Urothelium cell line (cell line): ENCODE data around the gene LTBR.
A peak's percentile ranks its signal among the peaks of the same experiment; 100 is the strongest.
"Not testable (repeated sequence)": the region's sequence is repeated elsewhere in the genome, so short reads cannot be mapped to it uniquely, and the experiment has no call there.

Experiments used
- DNase-seq: peaks from one replicate; pipeline ENCODE4 v3.0.0; 2011; ENCODE audit warnings: low spot score, mixed read lengths
- FAIRE-seq: peaks from 2 replicates; lab custom pipeline; 2011; peaks lifted over from hg19 to GRCh38; lab: Jason Lieb, UNC

LTBR gene

DNA sequence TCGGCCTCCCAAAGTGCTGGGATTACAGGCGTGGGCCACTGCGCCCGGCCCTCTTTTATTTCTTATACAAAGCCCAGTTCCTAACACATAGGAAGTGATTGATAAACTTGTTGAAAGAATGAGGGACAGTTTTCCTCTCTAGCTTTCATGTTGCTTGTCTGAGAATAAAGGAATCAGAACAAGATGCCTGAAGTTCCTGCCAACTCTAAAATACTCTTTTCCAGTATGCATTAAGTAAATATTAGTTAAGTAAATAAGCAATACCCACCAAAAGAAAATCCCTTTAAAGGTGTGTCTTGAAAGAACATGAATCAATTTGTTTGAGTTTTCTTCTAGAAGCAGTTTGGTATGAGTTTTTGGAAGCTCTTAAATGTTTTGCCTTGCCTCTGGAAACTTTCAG is 36.4 kb downstream of the LTBR start:
- FAIRE-seq (no peak), DNase-seq (no peak)

DNA sequence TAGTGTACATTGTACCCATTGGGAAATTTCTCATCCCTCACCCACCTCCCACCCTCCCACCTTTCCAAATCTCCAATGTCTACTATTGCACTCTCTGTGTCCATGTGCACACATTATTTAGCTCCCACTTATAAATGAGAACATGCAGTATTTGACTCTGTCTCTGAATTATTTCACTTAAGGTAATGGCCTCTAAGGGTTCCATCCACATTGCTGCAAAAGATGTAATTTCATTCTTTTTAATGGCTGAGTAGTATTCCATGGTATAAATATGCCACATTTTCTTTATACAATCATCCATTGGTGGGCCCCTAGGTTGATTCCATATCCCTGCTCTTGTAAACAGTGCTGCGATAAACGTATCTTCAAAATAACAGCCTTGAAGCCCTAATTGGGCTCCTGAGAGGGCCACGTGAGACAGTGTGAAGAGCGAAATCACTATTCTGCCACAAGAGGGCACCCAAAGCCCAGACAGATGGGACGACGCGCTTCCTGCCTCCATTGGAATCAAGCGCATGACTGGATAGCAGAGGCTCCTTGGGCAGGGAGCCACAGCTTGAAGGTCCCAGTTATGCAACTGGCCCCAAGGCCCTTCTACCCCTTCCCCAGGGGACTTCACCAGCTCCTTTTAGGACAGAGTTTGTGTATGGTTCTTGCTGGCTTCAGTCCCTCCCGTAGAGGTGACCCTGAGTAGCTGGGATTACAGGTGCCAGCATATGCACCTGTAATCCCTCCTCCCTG is 39.5 kb downstream of the LTBR start:
- DNase-seq (peak; percentile 94), FAIRE-seq (peak; percentile 91)

DNA sequence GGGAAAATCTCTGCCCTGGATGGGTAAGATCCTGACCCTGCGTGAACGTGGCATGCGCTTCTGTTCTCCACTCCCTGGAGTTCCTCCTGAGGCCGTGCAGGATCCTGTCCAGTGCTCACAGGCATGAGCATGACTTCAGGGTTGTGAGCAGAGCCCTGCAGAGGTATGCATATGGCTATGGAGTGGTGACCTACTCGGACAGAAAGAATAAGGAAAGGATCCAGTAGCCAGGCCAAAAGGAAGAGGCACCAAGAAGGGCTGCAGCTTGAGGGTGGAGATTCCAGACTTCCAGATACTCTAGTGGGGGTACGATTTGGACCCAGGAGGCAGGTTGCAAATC is 40.0 kb downstream of the LTBR start:
- DNase-seq: no peak
- no peak for FAIRE-seq

DNA sequence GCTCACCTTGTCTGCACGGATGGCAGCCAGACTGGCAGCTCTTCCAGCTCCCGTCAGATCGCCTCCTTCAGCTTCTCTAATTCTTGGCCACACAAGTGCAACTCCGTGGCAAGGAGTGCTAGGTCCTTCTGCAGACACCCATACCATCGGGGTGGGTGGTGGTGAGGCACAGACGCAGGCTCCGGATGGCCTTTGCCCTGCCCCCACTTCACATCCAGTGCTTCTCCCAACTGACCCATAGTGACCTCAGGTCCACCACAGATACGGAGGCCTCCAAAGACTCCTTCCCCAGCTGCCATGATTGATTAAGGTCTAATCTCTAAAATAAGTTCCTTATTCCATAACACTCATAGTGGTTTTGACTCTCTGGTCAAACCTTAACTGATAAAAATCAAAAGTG is 40.9 kb downstream of the LTBR start:
- FAIRE-seq (no peak), DNase-seq (no peak)

DNA sequence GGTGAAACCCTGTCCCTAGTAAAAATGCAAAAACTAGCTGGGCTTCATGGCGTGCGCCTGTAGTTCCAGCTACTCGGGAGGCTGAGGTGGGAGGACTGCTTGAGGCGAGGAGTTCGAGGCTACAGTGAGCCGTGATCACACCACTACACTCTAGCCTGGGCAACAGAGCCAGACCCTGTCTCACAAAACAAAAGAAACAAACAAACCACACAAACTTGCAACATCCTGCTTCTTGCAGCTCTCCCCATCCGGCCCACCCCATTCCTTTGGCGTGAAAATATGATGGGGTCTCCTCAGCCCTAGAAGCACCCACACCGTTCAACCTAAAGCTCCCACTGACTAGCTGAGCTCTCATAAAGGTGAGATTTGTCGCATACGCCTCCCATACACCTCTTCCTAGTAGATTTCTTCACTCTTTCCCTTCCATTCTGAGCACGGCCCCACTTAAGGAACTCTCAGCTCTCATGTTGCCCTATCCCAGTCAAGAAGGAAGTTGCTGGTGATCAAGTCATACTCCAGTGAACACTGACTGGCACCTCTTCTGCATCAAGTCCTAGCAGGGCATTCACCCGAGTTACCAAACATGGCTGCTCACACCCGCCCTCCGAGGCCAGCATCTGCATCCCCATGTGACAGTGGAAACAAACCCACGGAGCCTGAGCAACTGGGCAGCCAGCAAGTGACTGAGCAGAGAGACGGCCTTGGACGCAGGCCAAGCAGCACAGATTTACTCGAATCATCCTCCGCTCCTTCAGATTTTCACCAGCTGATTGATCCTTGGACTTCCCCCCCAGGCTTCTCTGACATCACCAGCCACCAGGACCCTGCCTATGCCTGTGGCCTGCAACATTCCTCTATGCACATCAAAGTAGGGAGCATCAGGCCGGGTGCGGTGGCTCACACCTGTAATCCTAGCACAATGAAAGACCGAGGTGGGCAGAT is 41.9 kb downstream of the LTBR start:
- DNase-seq: no peak
- no peak for FAIRE-seq

DNA sequence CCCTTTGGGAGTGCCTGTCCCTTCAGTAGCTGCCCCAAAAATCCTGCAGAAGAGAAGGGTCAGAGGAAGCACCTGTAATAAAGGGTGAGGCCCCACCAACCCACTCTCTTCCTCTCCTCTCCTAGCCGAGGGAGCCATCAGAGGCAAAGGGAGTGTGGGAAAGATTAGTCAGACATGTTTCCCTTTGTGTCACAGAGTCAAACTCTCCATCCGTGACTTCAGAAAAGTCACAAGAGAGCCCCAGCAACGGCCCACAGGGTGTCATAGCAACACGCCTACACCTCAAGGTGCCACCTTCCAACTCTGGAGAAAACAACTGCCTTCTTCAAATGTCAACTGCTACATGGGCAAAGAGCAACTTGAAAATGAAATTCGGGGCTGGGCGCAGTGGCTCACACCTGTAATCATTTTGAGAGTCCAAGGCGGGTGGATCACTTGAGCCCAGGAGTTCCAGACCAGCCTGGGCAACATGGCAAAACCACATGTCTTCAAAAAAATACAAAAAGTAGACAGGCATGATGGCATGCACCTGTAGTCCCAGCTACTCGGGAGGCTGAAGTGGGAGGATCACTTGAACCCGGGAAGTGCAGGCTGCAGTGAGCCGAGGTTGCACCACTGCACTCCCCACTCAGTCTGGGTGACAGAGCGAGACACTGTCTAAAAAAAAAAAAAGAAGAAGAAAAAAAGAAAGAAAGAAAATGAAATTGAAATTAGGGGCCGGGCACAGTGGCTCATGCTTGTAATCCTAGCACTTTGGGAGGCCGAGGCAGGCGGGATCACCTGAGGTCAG is 43.1 kb downstream of the LTBR start:
- FAIRE-seq: no peak
- no peak for DNase-seq

DNA sequence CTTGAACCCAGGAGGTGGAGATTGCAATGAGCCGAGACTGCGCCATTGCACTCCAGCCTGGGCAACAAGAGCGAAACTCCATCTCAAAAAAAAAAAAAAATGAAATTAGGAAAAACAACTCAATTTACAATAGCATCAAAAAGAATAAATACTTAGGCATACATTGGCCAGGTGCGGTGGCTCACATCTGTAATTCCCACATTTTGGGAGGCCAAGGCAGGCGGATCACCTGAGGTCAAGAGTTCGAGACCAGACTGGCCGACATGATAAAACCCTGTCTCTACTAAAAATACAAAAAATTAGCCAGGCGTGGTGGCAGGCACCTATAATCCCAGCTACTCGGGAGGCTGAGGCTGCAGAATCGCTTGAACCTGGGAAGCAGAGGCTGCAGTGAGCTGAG is 43.8 kb downstream of the LTBR start:
- FAIRE-seq, DNase-seq: not testable (repeated sequence)

DNA sequence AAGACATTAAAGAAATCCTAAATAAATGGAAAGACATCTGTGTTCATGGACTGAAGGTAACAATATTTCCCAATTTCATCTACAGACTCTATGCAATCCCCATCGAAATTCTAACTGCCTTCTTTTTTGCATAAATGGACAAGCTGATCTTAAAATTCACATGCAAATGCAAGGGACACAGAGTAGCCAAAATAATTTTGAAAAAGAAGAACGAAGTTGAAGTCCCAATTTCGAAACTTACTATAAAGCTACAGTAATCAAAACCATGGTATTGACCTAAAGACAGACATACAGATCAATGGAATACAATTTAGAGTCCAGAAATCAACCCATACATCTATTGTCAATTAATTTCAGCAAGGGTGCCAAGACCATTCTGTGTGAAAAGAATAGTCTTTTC is 44.4 kb downstream of the LTBR start:
- DNase-seq (no peak), FAIRE-seq (no peak)

DNA sequence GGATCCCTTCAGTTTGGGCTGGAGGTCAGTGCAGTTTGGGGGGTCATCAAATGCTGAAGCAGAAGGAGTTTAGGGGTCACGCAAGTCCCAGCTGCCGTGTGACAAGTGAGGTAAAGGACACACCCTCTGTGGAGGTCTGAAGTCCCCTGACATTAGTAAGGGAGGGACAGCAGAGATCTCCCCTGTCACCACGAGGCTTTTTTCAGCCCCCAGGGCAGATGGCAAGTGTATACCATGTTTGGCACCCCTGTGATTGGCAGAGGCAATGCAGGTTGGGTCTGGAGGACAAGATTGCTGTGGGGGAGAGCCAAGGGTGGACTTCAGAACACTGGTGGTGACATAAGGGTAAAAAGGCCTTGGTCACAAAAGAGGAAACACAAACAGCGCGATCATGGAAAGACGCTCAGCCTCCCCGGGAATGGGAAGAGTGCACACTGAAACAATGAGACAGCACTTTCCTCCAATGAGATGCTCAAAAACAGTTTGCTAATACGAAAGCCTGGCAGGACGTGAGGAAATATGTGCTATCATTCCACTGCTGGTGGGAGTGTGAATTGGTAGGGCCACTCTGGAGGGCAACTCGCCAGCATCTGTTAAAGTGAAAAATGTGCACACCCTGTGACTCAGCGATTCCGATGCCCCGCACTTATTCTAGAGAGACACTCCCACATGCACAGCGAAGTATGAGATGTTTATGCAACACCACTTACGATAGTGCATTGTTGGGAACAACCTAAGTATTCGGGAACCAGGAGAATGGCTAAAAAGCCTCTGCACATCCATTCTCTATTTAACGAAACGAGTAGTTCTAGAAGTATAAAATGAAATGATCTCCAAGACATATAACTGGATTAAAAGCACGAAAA is 46.4 kb downstream of the LTBR start:
- FAIRE-seq (peak; percentile 82), DNase-seq (peak; percentile 90)

DNA sequence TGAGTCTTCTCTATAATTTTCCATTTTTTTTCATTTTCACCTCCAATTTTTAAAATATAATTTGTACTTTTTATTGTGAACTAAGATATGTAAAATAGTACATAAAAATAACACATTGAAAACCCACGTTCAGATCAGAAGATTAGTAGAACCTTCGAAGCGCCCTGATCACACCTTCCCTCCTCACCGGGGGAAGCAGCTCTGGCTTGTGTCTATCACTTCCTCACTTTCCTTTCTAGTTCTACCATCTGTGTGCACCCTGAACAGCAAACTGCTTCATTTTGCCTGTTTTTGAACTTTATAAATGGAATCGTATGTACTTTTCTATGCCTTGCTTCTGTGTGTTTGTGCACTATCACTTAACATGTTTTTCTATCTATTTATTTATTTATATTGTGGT is 49.0 kb downstream of the LTBR start:
- DNase-seq (no peak), FAIRE-seq (no peak)

DNA sequence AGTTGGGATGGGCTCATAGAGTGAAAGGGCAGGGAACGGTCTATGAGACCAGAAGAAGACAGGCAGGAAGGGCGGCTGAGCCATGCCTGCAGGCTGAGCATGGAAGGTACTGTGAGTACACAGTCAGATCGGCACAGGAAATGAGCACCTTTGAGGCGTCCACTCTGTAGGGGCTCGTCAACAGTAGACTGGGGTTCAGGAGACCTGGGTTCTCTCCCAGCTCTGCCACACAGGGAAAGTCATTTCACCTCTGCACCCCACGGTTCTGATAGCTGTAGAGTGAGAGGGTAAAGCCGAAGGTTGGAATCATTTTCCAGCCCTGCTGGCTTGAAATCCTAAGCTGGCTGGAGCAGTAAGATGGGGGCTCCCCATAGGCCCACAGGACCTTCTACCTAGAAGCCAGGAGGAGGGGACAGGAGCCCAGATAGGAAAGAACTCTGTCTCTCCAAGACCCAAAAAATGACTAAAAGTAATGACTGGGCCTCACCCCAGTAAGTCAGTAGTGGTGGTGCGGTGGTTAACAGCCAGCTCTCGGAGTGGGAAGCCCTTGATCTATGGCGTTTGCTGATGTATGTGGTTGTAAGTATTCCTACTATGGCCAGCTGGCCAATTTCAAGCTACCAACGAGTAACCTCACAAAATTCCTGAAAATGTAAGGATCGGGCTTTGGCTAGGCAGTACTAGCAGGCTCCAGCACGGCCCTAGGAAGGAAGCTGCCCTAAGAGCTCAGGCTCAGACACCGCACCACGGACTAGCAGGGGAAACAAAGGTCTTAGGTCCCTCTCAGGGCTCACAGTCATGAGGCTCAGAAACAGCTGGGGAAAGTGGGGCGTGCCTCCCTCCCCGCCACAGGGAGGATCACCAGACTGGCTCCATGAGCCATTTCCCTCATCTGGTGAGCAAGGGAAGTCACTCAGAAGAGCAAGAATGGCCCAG is 50.5 kb downstream of the LTBR start:
- no peak for FAIRE-seq
- no peak for DNase-seq

DNA sequence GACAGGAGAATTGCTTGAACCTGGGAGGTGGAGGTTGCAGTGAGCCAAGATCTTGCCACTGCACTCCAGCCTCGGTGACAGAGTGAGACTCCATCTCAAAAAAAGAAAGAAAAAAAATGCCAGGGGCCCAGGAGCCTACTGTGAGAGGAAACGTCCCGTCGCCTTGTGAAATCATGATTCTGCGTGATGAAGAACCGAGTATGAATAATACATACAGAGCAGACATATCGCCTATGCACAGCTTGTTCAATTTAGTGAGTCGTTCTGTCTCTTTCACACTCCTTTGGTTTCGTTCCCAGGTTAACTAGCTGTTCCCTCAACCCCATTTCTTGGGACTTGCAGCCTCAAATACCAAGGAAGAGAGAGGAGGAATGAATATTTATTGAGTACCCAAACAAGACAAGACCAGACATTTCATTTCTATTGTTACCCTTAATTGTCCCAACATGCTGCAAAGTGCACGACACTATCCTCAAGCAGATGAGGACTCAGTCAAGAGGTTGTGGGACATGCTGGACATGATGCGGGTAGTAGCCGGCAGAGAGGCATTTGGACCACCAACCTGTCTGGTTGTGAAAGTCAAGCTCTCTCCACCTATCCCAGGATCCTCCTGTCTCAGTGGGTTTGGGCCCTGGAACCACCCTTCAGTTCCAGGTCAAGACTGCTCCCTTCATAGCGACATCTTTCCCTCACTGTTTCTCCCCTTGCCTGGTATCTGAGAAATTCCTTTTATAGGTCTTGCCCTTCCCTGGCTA is 52.2 kb downstream of the LTBR start:
- FAIRE-seq: no peak
- no peak for DNase-seq

DNA sequence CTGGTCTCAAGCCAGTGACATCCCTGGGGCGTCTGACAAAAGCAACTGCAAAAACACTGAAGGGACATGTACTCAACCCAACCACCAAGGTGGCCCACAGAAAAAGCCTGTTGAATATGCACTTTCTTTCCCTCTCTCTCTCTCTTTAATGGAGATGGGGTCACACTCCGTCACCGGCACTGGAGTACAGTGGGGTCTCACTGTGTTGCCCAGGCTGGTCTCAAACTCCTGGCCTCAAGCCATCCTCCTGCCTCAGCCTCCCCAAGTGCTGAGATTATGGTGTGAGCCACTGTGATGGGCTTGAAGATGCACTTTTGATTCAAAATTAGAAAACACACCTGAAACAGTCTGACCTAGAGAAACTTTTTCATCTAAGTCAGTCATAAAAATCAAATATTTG is 53.6 kb downstream of the LTBR start:
- FAIRE-seq (no peak), DNase-seq (no peak)

DNA sequence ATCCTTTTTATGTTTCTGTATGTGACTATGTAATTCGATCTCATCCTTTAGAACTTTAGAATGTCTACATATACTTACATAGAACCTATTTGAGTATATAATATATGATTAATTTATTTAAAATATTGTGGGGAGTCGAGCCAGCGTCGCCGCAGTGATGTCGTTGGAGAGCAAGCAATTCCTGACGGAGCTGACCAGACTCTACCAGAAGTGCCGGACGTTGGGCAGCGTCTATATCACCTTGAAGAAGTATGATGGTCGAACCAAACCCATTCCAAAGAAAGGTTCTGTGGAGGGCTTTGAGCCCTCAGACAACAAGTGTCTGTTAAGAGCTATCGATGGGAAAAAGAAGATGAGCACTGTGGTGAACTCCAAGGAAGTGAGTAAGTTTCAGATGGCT is 54.4 kb downstream of the LTBR start:
- DNase-seq (no peak), FAIRE-seq (no peak)

DNA sequence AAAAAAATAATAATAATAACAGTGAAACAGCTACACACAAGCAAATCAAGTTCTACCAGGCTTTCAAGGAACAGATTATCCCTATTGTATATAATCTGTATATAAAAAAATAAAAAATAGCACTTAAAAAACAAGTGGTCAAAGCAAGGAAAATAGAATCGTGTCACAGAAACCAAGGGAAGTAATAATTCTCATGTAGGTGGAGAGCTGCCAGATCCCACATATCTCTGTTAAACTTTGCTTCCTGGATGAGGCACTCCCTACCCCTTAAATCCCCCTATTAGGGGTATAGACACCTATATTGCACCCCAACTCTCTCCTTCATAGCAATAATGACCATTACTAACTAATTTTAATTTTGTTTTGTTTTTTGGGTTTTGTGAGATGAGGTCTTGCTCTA is 56.4 kb downstream of the LTBR start:
- DNase-seq (no peak), FAIRE-seq (no peak)
